Stimulated activated CD8-positive, alpha-beta memory T cell treated with anti-CD3 and anti-CD28 coated beads, Interleukin-7, amount 100 ng/mL, for 1 hour (primary cell): ENCODE measurements around the gene ANKRD13C.

ENCODE experiments used
- DNase-seq, 2 donors: peaks; one replicate each; pipeline ENCODE4 v3.0.0-alpha.2; 2020; ENCODE audit warnings: low read depth in 2 of 2

Gene ANKRD13C

GRCh38 chr1:70220517-70221237 is 133.8 kb downstream of the ANKRD13C start:
- DNase-seq, result no peak

- no peak for DNase-seq
Measured at GRCh38 chr1:70220015-70220414, 134.5 kb downstream of the ANKRD13C start.

GRCh38 chr1:70211541-70211940 is 143.0 kb downstream of the ANKRD13C start:
- no peak for DNase-seq

- no peak for DNase-seq
Measured at GRCh38 chr1:70210820-70211219, 143.7 kb downstream of the ANKRD13C start.
